ENCODE data around the gene GLIPR1L1.

DNA sequence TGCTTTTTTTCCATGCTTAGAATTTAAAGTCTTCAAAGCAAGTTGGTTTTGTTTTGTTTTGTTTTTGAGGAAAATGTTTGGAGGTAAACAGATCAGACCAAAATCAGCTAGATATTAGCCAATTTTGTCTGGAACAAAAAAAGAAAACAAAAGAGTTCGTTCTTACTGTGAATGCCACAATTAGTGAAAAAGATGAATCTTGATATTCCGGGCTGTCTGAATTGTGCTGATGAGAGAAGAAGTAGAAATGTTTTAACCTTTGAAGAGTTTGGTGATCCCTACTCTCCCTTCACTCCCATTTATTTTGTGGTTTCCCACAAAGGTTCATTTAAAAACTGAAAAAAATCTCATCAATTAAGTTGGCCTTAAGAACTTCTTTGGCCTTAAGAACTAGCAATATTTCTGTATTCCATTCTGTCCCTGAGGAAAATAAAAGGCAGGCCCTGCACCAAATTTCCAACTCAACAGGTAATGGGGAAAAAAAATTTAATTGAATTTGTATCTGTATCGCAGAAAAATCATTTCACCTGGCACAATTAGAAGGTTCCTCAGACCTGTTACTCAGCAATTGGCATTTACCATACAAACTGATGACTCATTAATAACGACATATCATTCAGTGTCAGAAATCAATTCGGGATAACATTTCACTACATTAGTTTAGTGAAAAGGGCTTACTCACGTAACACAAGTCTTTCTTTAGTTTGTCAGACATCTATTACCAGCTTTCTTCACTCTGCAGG is 55.9 kb downstream of the GLIPR1L1 start:
- no peak for TF ChIP-seq CTCF (IDR thresholded peaks at IDR 0.05)
- no peak for TF ChIP-seq POLR2AphosphoS5 (IDR thresholded peaks at IDR 0.05)
- no peak for TF ChIP-seq POLR2A (IDR thresholded peaks at IDR 0.05)
- no peak for TF ChIP-seq EP300 (IDR thresholded peaks at IDR 0.05)

All from stomach (tissue), 4 donors.